GM15510 (cell line): ENCODE results near the gene POLD1.

ENCODE experiments used
- POLR2A ChIP-seq: IDR thresholded peaks from 3 replicates; pipeline ENCODE4 v1.6.1; 2011; ENCODE audit warnings: borderline replicate concordance; ENCODE audit not compliant: insufficient read length; ENCODE audit errors: extremely low read depth

POLD1 gene

DNA sequence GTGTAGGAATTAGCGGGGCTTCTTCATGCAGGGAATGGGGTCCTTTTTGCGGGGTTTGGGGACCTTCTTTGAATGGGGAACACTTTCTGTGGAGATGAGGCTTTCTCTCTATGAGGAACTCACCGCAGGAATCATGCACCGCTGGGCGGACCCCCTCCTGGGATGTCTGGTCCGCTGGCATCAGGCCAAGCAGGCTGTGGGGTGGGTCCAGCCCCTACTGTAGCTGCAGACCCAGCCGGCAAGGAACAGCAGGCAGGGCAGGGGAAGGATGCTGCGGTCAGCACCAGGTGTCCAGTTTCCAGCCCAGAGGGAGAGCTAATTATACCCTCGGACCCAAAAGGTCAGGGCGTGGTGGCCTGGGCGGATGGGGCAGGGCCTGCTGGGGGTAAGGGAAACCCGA, 50.4 kb downstream of the POLD1 start:
- no peak for TF ChIP-seq POLR2A

DNA sequence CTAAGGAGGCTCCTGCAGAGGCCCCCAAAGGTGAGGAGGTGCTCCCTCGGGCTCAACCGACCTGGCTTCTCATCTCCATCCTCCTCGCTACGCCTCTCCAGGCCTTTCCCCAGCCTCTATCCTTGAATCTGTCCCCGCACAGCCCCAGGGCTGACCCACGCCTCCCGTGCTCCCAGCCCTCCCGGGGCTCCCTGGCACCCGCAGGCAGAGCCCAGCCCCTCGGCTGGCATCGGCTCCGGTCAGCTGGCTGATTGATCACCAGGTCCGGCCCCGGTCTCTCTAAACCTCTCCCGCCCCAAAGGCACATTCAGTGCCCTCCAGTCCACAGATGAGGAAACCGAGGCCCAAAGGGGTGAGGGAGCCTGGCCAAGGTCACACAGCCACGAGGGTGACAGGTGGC, 51.1 kb downstream of the POLD1 start:
- no peak for TF ChIP-seq POLR2A

GRCh38 chr19:50435627-50436026, 51.5 kb downstream of the POLD1 start:
- TF ChIP-seq POLR2A: no peak

DNA sequence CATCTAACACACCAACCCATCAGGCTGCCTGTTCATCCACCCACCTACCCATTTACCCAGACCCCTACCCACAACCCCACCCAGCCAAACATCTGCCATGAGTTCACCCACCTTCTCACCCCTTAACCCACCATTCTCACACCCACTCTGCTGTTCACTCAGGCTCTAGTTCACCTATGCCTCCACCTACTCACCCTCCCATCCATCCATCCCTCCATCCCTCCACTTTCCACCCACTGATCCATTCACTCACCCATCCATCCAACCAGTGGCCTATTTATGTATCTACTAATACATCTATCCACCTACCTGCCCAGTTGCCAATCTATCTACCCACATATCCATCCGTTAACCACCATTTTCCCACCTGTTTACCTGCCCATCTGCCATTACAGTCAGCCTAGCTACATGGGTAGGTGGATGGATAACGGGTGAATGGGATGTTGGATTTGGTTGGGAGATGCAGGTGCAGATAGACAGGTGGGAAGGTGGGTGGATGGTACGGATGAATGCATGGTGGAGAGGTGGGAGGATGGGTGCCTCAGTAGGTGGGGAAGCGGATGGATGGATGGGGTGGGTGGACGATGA, 53.8 kb downstream of the POLD1 start:
- TF ChIP-seq POLR2A: no peak

- no peak for TF ChIP-seq POLR2A
Observed at GRCh38 chr19:50444059-50444458, 59.9 kb downstream of the POLD1 start.

GRCh38 chr19:50447053-50447452, 62.9 kb downstream of the POLD1 start:
- TF ChIP-seq POLR2A: no peak

DNA sequence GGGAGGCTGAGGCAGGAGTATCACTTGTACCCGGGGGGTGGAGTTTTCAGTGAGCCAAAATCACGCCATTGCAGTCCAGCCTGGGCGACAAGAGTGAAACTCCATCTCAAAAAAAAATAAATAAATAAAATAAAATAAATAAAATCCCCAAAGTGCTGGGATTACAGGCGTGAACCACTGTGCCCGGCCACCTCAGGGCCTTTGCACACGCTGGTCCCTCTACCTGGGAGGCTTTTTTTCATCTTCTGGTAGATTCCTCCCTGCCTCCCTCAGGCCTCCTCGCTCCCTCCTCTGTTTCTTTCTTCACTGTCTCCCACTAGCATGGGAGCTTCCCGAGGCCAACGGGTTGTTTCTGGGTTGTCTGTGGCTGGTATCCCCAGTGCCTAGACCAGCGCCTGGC, 63.6 kb downstream of the POLD1 start:
- no peak for TF ChIP-seq POLR2A

DNA sequence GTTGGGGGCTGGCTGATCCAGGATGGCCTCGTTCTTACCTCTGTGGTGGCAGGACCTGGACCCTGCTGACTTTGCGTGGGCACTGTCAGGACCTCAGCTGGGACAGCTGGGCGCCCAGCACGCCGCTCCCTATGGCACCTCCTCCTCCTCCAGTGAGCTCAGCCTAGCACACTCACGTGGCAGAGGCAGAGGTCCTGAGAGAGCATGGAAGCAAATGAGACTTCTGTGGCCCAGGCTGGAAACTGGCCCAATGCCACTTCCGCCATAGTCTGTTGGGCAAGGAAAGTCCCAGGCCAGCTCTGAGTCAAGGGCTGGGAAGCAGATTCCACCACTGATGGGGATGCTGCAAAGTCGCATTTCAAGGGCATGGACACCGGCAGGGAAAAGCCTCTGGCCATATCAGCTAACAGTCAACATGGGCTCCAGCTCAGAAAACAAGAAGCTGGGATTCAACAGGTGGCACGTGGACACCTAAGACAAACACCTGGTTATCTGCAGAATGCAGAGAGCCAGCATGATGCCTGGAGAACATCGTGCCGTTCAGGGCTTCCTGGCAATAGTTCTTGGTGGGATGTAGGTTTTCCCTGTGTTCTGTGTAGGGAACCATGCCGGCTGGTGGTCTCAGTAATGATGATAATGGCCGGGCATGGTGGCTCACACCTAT, 65.2 kb downstream of the POLD1 start:
- TF ChIP-seq POLR2A: no peak

GRCh38 chr19:50450369-50451222, 66.4 kb downstream of the POLD1 start:
- no peak for TF ChIP-seq POLR2A

- TF ChIP-seq POLR2A: no peak
Observed at GRCh38 chr19:50451223-50451534, 67.0 kb downstream of the POLD1 start.

DNA sequence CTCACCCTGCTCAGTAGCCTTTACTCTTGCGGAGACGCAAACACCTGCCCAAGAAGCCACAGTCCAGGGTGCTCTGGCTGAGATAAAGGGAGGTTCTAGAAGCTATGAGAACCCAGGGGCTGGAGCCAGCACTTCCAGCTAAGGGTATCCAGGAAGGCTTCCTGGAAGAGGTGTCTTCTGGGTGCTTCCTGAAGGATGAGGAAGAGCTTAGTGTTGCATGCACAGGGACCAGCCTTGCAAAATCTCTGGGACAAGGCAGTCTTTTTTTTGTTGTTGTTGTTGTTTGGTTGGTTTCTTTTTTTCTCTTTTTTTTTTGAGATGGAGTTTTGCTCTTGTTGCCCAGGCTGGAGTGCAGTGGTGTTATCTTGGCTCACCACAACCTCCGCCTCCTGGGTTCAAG, 69.1 kb downstream of the POLD1 start:
- TF ChIP-seq POLR2A: no peak

GRCh38 chr19:50455992-50456391, 71.8 kb downstream of the POLD1 start:
- no peak for TF ChIP-seq POLR2A

GRCh38 chr19:50457300-50457699, 73.2 kb downstream of the POLD1 start:
- TF ChIP-seq POLR2A: no peak

DNA sequence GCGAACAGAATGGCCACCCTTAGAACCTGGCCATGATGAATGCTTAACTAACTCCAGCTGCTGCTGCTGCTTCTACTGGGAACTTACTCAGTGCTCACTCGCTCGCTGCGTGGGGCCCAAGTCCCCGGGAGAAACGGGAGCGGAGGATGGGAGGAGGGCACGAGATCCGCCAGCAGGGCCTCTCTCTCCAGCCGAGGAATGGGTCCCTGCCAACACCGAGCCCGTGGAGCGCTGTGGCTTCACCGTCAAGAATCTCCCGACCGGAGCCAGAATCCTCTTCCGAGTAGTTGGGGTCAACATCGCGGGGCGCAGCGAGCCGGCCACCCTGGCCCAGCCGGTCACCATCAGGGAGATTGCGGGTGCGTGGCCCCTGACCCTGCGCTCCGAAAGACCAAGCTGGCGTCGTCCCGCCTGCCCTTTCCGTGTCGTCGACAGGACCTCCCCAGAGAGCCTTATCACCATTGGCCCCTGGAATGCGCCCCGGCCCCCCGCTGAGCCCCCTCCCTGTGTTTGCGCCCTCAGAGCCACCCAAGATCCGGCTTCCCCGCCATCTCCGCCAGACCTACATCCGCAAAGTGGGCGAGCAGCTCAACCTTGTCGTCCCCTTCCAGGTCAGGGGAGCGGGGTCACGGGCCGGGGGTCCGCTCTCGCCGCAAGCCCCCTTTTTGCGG, 74.4 kb downstream of the POLD1 start:
- TF ChIP-seq POLR2A: no peak

- no peak for TF ChIP-seq POLR2A
Observed at GRCh38 chr19:50459067-50459456, 74.9 kb downstream of the POLD1 start.
